Liver (tissue), 3 donors: ENCODE results near the gene PCDHAC1.

Source experiments
- CTCF ChIP-seq: fragments of 150-350 bp; IDR thresholded peaks from 2 replicates; pipeline ENCODE4 v1.5.1; 2017; ENCODE audit warnings: improper control_type of control experiment, low read depth, low read length; ENCODE audit not compliant: missing input control
- MAX ChIP-seq: IDR thresholded peaks from 2 replicates; pipeline ENCODE4 v1.6.1; 2016; ENCODE audit warnings: antibody characterized with exemption
- TAF1 ChIP-seq: conservative IDR thresholded peaks from 2 replicates; pipeline ENCODE4 v1.6.1; 2016; ENCODE audit warnings: antibody characterized with exemption, mild to moderate bottlenecking
- TF ChIP-seq, protein P1 (sequence below): IDR thresholded peaks from 2 replicates; pipeline ENCODE4 v1.6.1; 2016; ENCODE audit warnings: antibody characterized with exemption
- donor health status: healthy.
- donor health status: healthy.

GRCh38 chr5:140964356-140964755 lies 38.3 kb downstream of the PCDHAC1 start:
- TF ChIP-seq CTCF = no peak
- no peak for TF ChIP-seq TAF1
- no peak for TF ChIP-seq MAX
- TF ChIP-seq, protein P1, sequence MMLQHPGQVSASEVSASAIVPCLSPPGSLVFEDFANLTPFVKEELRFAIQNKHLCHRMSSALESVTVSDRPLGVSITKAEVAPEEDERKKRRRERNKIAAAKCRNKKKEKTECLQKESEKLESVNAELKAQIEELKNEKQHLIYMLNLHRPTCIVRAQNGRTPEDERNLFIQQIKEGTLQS = no peak
